Measurements from ENCODE around the gene SLAIN1.

GRCh38 chr13:77696006-77696878 lies 1.2 kb upstream of the SLAIN1 start:
- TF ChIP-seq CTCF (IDR thresholded peaks at IDR 0.05; ENCODE audit: insufficient read depth, low read depth, low read length) (no peak), EZH2 (IDR thresholded peaks at IDR 0.05; ENCODE audit: insufficient read depth, low read length) (no peak)
